NK-92 (cell line): Measurements from ENCODE around the gene ITGA2B.

Experiments
- DNase-seq: peaks from one replicate; lab custom pipeline; 2025; ENCODE audit not compliant: unreplicated experiment; lab: John Stamatoyannopoulos, UW

ITGA2B gene

DNA sequence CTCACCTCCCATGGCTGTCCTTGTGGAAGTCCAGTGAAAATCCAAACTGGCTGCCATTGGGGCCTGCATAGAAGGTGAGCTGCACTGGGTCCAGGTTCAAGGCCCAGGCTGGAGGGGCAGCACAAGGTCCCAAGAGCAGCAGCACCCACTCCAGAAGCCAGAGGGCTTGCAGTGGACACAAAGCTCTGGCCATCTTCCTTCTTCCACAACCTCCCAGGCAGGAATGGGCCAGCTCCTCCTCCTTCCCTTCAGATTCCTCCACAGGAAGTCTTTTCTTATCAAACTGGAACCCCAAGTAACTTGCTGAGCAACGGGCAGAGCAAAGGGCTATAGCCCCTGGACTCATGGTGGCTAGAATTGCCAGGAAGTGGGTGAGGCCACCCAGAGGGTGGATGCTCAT lies at the start of gene ITGA2B:
TSS of gene ITGA2B (minus strand) at position 369 of the 400 bp plus-strand sequence. CDS start at position 193, 176 bp downstream.
- DNase-seq, result no peak

DNA sequence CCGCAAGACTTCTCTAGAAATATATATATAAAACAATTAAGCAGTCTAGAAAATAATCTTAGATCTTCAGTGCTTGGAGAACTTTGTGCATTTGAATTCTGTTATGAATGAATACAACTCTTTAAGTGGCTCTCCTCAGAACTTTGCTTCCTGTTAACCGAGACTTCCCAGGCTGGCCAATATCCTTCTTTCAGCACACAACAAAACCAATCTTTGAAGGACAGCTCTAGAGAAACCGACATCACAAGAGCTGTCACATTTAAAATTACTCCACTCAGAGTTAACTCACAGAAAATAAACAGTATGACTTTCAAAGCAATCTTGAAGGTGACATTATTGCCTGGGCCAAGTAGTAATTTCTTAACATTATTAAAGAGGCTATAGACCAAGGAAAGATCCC lies 49.7 kb upstream of the ITGA2B start:
- DNase-seq, result no peak

DNA sequence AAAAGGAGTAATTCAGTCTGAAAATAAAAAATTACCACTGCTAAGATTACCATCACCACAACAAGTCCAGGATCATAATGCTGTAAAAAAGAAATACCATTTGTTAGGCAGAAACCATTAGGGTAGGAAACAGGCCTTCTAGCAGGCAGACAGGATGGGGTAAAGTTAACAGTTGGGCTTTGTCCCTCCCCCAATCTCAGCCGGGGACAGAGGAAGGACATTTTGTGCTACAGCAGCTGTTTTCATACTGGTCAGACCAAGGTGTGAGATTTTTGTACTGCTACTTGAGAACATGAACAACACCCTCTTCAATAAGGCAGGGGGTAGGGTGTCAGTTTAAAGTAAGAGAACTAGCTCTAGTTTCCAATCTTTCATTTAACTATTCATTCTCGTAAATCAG lies 49.2 kb upstream of the ITGA2B start:
- no peak for DNase-seq

DNA sequence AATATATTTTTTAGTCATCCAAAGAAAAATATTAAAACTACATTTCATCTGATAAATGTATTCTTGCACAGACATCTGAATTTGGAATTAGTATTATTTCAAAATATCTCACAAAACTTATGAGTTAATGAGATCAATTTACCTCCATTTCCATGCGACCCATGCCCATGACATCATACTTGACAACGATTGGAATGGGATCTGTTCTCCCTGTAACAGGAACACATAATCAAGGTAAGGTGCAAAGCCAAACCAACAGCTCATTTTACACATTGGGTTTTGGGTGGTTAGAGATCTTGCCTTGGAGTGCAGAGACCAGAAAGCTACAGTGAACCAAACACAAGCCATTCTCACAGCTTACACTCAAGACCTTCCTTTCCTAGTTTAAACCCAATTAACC lies 46.9 kb upstream of the ITGA2B start:
- no peak for DNase-seq

DNA sequence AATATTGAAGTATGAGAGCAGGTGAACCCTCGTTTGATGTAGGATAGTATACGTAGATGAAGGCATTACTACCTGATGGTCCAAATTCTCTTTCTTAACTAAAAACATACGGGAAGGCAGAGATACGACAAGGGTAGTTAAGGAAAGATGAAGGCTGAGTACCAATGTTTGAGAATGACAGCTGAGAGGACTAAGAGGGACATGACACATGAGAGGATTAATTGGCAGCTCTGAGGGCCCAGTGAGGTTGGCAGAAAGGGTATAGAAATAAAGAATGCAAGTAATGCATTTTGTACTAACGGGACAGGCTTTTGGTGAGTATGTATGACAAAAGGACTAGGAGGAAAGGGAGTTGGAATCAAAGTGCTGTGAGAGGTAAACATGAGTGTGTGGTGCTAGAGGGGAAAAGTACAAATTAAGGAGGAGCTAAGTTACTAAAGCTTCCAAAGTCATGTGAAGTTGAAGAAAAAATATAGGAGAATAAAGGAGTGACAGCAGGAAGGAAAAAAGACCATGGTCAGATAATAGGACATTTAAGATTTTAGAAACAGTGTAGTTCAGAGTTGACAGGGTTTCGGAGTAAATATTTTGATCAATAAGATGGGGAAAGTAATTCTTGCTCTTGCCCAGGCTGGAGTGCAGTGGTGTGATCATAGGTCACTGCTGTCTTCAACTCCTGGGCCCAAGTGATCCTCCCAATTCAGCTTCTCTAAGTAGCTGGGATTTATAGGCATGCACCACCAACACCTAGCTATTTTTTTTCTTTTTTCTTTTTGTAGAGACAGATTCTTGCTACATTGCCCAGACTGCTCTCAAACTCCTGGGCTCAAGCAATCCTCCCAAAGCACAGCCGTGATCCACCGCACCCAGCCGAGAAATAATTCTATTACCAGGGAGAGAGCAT lies 43.1 kb upstream of the ITGA2B start:
- no peak for DNase-seq

DNA sequence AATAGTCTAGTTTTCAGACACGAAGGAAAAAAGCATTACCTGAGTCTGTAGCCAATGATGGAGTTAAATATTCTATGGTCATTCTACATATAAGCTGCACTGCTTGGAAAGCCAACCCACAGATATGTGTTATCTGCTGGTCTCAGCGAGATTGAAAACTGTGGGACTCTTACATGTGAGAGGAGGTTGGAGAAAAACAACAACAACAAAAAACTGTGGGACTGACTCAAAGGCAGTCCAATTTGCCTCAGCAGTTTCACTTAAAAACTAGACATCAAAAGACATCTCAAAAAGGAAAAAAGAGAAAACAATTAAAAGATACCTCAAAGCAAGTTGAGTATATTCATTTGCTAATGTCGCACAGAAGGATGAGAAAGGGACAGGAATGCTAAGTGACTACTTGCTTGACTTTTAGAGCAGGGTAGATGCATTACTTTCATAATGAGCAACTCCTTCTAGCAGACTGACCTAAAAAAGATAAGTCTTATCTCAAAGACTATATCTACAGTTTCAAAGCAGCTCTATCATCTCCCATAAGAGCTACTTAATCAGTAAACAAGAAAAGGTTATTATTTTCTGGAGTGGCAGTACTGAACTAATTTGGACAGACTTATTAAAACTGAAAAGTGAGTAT lies 35.5 kb upstream of the ITGA2B start:
- DNase-seq, result no peak

DNA sequence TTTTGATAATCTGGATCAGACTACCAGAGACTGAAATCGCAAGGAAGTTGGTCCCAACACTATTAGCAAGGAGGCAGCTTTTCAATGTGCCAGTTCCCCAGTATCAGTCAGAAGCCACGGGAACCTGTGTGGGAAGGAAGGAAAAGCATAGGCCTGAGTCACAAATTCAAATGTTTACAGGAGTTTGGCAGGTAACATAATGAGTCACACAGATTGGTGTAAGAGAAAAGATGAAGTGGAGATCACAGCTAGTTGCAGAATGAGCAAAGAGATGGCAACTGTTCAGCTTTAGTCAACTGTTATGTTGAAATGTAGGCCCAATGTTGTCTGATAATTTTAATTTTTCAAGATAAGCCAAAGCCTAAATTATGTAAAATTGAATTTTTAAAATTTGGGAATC lies 28.1 kb upstream of the ITGA2B start:
- DNase-seq, result no peak

DNA sequence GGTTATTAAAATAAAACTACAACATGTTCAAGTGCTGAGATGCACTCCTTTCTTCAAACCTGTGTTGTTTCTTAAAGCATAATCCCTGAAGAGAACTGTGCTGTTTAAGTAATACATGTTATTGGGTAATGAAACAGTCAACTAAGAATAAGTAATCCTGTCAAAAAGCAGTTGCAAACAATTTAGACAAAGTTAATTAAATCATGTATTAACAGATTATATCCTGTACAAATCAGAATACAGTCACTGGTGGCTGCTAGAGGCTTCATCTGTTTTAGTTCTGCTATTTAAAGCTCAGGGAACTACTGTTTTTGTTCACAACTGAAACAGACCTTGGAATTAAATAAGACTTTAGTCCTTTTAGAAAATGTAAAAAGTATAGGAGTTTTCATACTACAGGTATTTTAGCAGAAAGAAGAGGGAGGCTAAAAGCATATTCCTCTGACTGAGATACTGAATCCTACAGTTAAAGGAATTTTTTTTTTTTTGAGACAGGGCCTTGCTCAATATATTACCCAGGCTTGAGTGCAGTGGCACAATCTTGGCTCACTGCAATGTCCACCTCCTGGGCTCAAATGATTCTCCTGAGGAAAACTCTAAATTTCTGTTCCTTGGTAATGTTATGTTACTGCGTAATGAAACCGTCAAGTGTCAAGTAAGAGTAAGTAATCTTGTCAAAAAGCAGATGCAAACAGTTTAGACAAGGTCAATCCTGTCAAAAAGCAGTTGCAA lies 27.3 kb upstream of the ITGA2B start:
- DNase-seq, result no peak

DNA sequence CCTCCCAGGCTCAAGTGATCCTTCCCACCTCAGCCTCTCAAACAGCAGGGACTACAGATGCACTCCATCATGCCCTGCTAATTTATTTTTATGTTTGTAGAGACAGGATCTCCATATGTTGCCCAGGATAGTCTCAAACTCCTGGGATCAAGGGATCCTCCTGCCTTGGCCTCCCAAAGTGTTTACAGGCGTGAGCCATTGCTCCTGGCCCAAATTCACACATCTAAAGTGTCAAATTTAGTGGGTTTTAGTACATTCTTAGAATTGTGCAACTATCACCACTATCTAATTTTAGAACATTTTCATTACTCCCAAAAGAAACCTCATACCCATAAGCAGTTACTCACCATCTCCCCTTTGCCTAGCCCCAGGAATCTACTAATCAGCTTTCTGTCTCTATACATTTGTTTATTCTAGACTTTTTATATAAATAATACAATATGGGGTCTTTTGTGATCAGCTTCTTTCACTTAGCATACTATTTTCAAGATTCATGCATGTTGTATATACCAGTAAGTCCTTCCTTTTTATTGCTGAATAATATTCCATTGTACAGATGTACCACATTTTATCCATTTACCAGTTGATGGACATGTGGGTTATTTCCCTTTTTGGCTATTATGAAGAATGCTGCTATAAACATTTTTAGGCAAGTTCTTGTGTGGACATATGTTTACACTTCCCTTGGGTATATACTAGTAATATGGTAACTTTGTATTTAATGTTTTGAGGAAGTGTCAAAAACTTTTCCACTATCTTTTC lies 25.1 kb upstream of the ITGA2B start:
- no peak for DNase-seq

DNA sequence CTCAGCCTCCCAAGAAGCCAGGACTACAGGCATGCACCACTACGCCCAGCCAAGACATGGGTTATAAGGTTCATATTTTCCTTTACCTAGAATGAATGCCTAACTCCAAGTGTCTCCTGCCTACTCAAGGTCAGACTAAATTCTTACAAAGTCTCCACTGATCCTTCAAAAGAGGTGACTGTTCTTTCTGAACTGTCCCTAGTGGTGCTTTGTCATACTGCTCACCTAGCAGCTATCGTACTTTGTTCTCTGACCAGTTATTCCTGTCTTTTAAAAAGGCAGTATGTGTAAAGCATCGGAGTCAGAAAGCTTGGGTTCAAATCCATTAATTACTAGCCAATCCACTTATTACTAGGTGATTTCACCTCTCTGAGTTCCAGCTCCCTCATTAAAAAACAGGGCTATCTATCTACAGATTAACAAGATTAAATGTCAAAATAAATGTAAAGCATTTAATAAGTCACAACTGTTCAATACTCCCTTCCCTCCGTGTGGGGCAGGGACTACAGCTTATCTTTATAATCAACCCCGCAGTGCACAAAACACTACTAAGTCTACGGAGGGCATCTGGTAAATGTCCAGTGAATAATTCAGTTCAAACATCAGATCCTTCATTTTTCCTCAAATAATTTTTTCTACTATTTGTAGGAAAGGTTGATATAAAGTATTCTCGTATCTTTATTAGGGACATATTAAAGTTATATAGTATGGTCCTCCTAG lies 20.0 kb upstream of the ITGA2B start:
- no peak for DNase-seq

DNA sequence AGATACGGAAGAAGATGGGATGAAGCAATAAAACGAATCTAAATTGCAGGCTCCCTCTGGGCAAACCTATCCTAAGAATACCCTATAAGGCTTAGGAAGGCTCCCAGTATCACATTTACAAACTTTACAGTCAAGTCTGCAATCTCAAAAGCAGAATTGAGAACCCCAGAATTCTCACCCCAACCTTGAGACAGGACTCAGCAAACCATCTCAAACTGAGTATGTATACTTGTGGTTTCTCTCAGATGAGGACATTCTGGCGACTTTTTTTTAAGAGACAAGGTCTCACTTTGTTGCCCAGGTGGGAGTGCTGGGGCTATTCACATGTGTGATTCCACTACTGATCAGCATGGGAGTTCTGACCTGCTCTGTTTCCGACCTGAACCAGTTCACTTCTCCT lies 19.3 kb upstream of the ITGA2B start:
- DNase-seq, result no peak

DNA sequence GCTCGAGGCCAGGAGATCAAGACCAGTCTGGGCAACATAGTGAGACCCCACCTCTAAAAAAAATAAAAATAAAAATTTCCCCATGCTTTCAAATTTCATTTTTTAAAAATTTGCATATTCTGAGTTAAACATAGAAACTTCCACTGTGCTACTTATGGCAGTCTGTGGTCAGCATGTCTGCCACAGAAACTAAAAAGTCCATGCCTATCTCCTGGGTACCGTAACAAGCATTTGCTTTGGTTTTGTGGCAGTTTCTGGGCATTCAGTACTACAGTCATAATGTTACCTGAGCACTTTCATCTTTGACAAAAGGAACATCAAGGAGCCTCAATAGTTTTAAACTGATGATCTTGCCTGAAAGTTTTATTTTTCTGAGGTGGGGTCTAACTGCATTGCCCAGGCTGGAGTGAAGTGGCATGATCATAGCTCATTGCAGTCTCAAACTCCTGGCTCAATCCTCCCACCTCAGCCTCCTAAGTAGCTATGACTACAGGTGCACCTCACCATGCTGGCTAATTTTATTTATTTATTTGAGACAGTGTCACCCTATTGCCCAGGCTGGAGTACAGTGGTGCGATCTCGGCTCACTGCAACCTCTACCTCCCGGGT lies 13.2 kb upstream of the ITGA2B start:
- no peak for DNase-seq

DNA sequence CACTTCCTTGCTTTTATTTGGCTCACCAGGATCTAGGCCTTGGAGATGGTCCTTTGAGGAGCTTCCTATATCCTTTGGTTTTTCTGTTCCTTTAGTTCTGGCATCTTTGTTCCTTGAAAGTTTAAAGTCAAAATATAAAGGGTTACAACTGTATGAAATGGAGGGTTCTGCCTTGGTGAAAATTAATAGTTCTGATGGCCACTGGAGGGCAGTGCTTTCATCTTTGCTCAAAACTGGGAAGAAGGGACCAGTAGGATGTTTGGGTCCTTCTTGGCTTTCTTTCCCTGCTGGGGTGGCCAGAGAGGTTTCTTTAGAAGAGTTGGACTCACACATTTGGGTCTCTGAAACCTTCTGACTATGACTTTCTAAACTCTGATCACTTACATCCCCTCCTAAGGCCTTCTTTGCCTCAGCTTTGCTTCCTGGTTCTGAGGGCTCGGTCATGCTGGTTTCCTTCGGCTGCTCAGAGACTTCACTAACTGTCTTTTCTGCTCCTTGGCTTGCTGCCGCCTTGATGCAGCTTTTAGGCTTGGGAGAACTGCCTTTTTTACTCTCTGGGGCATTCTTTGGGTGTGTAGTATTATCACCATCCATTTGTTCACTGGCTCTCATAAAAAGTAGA lies 10.9 kb upstream of the ITGA2B start:
- DNase-seq, result no peak

DNA sequence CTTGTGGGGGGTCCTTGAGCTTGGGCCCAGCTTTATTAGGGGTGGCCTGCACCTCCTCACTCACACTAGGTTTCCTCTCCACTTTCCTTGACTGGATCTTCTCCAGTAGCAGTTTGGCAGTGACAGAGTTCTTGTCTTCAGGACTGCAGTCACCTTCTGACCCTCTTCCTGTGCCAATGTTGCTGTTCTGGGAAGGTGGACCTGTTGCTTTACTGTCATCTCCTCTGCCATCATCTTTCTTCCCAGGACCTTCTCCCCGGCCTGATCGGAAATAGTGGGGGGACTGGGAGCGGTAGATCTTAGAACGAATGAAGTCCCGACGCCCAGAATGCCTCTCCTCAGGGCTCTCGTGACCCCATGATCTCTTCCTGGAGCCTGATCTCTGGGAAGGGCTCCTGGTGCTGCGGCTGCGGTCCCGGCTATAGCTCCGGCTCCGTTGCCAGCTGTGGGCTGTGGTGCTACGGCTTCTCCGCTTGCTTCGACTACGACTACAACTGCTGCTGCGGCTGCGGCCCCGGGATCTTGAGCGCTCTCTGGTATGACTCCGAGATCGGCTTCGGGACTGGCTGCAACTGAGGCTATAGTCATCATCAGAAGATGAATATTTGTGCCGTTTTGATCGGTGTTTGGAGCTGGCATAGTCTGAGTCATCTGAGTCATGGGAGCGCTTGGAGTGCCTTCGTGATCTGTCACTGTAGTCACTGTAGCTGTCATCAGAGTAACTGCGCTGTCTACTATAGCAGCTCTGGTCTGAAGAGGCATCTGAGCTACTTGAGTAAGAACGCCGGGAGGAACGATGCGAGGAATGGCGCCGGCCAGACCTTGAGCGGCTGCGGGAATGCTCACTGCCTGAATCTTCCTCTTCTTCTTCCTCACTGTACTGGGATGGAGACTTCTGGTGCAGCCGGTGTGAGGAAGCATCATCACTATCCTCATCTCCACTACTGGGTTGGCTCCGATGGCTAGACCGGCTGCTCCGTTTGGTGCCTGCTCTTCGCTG lies 9.5 kb upstream of the ITGA2B start:
- no peak for DNase-seq

DNA sequence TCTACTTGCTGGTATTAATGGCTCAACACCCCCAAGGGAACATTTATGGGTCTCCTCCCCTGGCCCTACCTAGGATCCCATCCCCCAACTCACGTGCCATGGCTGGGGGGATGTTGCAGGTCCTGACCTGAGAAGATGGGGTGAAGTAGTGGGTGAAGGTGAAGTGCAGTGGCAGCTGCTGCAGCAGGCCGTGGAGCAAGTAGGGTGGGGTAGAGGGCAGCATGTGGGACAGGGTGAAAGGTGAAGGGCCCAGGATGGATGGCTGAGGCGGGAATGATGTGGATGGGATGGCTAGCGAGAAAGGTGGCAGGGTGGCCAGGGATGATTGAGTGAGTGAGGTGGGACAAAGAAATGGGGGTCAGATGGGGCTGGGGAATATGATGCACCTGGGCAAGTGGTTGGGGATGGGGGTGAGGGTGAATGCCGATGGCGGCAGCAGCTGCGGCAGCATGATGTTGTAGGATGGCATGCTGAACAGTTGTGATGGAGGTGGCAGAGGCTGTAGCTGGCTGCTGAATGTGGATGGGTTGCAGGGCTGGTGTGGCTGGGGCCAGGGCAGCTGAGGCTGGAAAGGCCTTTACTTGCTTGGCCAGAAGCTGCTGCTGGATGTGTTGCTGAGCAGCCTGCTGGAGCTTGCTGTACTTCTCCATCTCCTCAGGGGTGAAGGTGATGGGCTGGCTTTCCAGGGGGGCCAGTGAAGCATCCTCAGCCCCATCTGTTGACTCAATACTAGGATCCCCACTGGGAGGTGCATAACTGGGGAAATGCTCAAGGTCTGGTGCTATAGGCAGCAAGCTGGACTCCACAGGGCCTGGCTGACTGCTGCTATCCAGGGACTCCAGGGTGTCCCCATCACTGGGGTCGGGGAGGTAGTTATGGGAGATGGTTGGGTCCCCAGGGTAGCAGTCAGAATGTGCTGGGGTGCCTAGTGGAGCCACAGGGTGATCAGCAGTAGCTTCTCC lies 8.3 kb upstream of the ITGA2B start:
- DNase-seq, result no peak

DNA sequence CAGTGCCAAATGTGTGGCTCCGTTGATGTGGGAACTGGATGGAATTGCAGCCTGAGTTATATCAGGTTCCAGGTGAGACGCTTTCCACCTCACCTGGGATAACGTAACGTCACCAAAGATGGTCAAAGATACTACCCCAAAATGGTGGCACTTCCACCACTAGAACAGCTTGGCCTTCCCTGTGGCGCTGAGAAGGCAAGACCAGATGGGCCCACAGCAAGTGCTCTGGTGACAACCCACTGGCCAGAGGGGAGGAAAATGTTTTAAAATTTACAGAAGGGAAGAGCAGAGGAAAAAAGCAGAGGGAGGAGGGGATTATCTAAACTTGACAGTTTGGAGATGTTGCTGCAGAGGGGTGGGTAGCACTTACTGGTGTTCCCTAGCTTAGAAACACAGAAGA lies 7.5 kb upstream of the ITGA2B start:
- DNase-seq, result no peak

DNA sequence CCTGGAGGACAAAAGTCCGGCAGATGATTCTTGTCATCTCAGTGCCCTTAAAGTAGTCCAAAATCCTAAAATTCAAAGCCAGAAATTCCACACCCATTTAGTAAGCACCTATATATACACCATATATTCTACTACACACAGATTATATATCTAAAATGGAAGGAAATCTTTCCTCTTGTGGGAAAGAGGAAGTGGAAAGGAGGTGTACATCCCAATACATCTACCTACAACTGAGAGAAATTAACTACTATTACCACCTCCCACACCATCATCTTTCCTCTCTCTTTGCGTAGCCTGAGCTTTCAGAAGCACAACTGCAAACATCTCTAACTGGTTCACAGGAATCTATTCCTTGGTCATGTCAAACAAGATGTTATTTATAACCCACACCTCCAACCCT lies 5.4 kb upstream of the ITGA2B start:
- DNase-seq, result no peak
